ACC112 (cell line): ENCODE data around the gene GOLGA6B.
"Not testable (repeated sequence)": the region's sequence is repeated elsewhere in the genome, so short reads cannot be mapped to it uniquely, and the experiment has no call there.

Experiments
- H2AFZ ChIP-seq: fragments of 200-600 bp; sonication (generic); one replicate; pipeline ENCODE4 v1.6.0; 2017; ENCODE audit warnings: antibody characterized with exemption, low read length; ENCODE audit not compliant: unreplicated experiment
- H3K27ac ChIP-seq: fragments of 200-600 bp; sonication (generic); 2 replicates; pipeline ENCODE4 v1.5.1; 2014; ENCODE audit warnings: low read depth, mild to moderate bottlenecking, antibody characterized with exemption, low read length, moderate library complexity
- H3K27me3 ChIP-seq: fragments of 200-600 bp; sonication (generic); 2 replicates; pipeline ENCODE4 v1.6.1; 2014; ENCODE audit warnings: mild to moderate bottlenecking, antibody characterized with exemption, low read length, moderate library complexity, mixed read lengths; ENCODE audit not compliant: insufficient read depth
- H3K36me3 ChIP-seq: fragments of 200-600 bp; sonication (generic); 2 replicates; pipeline ENCODE4 v1.6.1; 2016; ENCODE audit warnings: mild to moderate bottlenecking, antibody characterized with exemption, low read length, moderate library complexity, mixed read lengths; ENCODE audit not compliant: insufficient read depth
- H3K4me1 ChIP-seq: fragments of 200-600 bp; sonication (generic); one replicate; pipeline ENCODE4 v1.6.1; 2016; ENCODE audit warnings: low read length, mixed read lengths; ENCODE audit not compliant: insufficient read depth, unreplicated experiment, control insufficient read depth
- H3K4me3 ChIP-seq: fragments of 200-600 bp; sonication (generic); 2 replicates; pipeline ENCODE4 v1.5.1; 2014; ENCODE audit warnings: mild to moderate bottlenecking, low read depth, low read length
- H3K79me2 ChIP-seq: fragments of 200-600 bp; sonication (generic); one replicate; pipeline ENCODE4 v1.6.0; 2016; ENCODE audit warnings: low read length; ENCODE audit not compliant: control insufficient read depth, unreplicated experiment, insufficient read depth

GOLGA6B gene, protein sequence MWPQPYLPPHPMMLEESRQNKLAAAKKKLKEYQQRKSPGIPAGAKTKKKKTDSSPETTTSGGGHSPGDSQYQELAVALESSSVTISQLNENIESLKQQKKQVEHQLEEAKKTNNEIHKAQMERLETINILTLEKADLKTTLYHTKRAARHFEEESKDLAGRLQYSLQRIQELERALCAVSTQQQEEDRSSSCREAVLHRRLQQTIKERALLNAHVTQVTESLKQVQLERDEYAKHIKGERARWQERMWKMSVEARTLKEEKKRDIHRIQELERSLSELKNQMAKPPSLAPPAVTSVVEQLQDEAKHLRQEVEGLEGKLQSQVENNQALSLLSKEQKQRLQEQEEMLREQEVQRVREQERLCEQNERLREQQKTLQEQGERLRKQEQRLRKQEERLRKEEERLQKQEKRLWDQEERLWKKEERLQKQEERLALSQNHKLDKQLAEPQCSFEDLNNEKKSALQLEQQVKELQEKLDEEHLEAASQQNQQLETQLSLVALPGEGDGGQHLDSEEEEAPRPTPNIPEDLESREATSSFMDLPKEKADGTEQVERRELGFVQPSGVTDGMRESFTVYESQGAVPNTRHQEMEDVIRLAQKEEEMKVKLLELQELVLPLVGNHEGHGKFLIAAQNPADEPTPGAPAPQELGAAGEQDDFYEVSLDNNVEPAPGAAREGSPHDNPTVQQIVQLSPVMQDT

DNA sequence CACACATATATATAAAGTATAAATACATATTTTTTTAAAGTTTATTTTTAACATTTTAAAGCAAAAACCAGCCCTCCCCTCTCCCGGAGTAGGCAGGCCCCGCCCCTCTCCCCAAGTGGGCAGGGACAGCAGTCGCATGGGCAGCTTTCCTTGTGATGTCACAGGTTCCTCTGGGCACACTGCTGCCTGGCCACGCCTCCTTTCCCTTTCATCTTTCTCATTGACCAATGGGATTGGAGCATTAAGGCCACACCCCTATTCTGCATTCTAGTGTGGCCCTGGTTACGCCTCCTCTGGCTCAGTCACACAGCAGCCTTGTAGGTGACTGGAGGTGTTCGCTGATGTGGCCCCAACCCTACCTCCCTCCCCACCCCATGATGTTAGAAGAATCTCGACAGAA is at the start of gene GOLGA6B:
Gene GOLGA6B, plus strand, starts transcription at position 301 of the 400 bp plus-strand sequence. Its CDS starts 41 bp downstream, at position 342.
- H3K27me3 ChIP-seq, H3K79me2 ChIP-seq: not testable (repeated sequence)

DNA sequence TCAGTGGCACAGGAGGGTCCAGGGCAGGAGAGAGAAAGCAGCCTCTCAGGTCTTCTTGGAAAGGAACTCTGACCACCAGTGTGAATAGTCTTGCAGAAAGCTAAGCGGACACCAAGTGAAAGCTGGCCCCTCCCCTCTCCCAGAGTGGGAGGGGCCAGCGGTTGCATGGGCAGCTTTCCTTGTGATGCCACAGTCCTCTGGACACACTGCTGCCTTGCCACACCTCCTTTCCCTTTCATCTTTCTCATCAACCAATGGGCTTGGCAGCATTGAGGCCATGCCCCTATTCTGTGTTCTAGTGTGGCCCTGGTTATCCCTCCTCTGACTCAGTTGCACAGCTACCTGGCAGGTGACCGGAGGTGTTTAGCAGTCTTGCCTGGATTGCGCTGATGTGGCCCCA is 49.7 kb upstream of the GOLGA6B start:
- no peaks in the 10 kb centered on the region for H3K79me2 ChIP-seq
- no peaks in the 10 kb centered on the region for H3K4me1 ChIP-seq
- H3K4me3 ChIP-seq, result no peak overlapping the region
- H2AFZ ChIP-seq, result no peak overlapping the region
- no peaks in the 10 kb centered on the region for H3K27me3 ChIP-seq
- H3K36me3 ChIP-seq, result no peaks in the 10 kb centered on the region
- no peak overlapping the region for H3K27ac ChIP-seq

More for the DNA sequence above, at the start of gene GOLGA6B:
- not testable (repeated sequence) for H3K4me3 ChIP-seq, H2AFZ ChIP-seq, H3K27ac ChIP-seq, H3K4me1 ChIP-seq, H3K36me3 ChIP-seq

DNA sequence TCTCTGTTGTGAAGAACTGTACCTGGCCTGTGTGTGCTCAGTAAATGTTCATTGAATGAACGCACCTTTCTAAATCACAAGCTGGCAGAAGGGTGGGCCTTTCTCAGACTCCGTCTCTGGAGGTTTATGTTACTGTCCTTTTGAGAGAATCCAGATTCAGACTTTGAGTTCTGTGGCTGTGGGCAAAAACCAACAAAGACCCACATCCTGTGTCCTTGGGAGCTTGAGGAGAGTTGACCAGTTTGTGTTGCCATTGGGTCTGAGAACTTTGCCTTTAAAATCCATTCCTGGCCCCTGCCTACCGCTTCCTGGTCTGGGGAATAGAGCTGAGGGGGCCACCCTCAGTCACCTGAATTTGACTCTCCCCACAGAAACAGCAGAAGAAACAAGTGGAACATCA is 46.4 kb upstream of the GOLGA6B start:
- H3K4me1 ChIP-seq, H3K4me3 ChIP-seq, H2AFZ ChIP-seq, H3K36me3 ChIP-seq, H3K79me2 ChIP-seq, H3K27ac ChIP-seq, H3K27me3 ChIP-seq: not testable (repeated sequence)

DNA sequence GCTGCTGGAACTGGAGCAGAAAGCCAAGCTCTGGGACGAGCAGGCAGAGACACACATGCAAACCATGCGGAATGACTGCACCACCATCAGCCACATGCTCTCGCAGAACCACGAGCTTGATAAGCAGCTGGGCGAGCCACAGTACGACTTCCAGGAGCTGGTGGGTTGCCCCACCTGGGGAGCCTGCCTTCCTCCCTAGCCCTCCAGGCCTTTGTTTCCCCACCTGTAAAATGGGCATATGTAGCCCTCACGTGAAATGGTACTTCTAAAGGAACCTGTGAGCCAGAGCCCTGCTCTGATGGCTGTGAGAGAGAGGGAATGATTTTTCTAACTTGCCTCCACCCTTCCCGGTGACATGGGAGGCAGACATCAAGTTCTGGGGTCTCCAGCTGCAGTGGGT is 44.6 kb upstream of the GOLGA6B start:
- no peak overlapping the region for H3K27ac ChIP-seq
- H2AFZ ChIP-seq, result no peak overlapping the region
- H3K27me3 ChIP-seq, result no peaks in the 10 kb centered on the region
- no peak overlapping the region for H3K4me3 ChIP-seq
- no peaks in the 10 kb centered on the region for H3K79me2 ChIP-seq
- H3K4me1 ChIP-seq, result no peaks in the 10 kb centered on the region
- no peaks in the 10 kb centered on the region for H3K36me3 ChIP-seq

DNA sequence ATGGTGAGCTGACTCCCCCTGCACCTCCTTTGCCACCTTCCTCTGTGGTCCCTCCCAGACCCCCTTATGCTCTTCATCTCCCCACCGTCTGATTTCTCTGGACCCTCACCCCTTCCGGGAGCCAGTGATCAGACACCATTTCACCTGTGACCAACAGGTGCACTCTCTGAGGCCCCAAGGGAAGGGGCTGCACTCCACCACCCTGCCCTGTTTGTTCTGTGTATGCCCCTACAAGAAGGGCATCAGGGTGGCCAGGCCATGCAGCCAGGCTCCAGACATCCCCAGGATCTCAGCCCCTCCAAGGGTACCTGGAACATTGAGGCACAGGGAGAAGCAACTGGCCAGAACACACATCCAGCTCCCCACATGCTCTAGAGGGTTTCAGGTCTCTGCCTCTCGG is 42.2 kb upstream of the GOLGA6B start:
- H3K27ac ChIP-seq, H3K36me3 ChIP-seq, H3K27me3 ChIP-seq, H3K79me2 ChIP-seq, H2AFZ ChIP-seq, H3K4me1 ChIP-seq, H3K4me3 ChIP-seq: not testable (repeated sequence)

DNA sequence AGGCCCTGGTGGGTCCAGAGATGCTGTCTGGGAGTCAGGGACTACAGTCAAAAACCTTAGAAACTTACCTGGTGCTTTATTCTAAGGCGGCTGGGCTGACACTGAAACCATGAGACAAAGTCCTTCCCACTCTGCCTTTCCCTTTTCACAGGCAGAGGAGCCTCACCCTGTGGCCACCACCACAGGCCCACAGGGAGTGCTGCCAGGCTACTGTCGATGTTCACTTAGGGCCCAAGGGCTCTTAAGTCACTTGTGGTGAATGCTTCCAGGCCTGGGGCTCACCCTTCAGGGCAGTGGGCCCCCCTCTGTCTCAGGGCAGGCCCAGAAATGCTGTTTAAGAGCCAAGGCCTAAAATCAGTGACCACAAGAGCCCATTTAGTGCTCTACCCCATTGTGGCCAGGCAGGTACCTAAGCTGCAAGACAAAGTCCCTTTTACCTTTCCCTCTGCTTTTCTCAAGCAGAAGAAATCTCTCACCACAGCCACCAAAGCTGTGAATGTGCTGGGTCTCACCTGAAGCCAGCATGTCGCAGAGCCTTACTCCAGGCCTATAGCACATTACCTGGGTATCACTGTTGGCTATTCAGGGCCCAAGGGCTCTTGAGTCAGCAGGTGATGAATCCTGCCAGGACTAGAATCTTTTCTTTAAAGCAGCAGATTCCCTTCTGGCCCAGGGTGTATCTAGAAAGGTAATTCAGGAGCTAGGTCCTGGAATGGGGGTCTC is 39.5 kb upstream of the GOLGA6B start:
- H3K27me3 ChIP-seq, result no peaks in the 10 kb centered on the region
- H3K4me3 ChIP-seq, result no peak overlapping the region
- no peak overlapping the region for H2AFZ ChIP-seq
- no peaks in the 10 kb centered on the region for H3K36me3 ChIP-seq
- no peaks in the 10 kb centered on the region for H3K4me1 ChIP-seq
- no peaks in the 10 kb centered on the region for H3K79me2 ChIP-seq
- H3K27ac ChIP-seq, result no peak overlapping the region

DNA sequence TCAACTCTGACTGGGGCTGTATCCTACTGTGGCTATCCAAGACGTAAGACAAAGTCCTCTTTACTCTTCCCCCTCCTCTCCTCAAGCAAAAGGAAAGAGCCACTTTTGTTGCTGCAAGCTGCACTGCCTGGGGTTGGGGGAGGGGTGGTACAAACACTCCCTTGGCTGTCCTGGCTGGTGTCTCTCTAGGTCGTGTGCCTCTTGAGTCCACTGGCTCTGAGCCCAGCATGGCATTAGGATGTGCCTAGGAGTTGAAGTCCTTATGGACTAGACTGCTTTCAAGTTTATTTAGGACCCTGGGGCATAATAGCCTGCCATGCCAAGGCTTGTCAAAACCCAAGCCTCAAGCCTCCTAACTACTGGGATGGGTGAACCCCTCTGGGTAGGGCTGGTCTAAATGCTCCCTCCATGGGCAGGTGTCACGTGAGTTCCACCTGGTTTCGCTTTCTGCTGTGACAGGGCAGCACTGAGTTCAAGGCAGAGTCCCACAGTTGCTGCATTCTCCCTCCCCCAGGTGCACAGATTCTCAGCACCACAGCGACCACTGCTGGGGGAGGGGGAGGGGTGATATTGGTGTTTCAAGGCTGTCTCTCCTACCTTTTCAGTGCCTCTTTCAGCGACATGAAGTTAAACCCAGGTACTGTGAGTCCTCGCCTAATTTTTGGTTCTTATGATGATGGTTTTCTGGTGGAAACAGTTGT is 38.8 kb upstream of the GOLGA6B start:
- H2AFZ ChIP-seq, H3K36me3 ChIP-seq, H3K4me3 ChIP-seq, H3K27me3 ChIP-seq, H3K27ac ChIP-seq, H3K4me1 ChIP-seq, H3K79me2 ChIP-seq: not testable (repeated sequence)

- Histone ChIP-seq H3K4me1 (no peaks in the 10 kb centered on the region), H3K79me2 (no peaks in the 10 kb centered on the region), H3K27ac (no peak overlapping the region), H2AFZ (no peak overlapping the region), H3K4me3 (no peak overlapping the region), H3K36me3 (no peaks in the 10 kb centered on the region), H3K27me3 (no peaks in the 10 kb centered on the region)
Observed at GRCh38 chr15:72616491-72617210, 37.8 kb upstream of the GOLGA6B start.

- H3K27ac ChIP-seq, H3K4me1 ChIP-seq, H3K36me3 ChIP-seq, H3K4me3 ChIP-seq, H3K79me2 ChIP-seq, H3K27me3 ChIP-seq, H2AFZ ChIP-seq: not testable (repeated sequence)
Observed at GRCh38 chr15:72623854-72624253, 30.6 kb upstream of the GOLGA6B start.

DNA sequence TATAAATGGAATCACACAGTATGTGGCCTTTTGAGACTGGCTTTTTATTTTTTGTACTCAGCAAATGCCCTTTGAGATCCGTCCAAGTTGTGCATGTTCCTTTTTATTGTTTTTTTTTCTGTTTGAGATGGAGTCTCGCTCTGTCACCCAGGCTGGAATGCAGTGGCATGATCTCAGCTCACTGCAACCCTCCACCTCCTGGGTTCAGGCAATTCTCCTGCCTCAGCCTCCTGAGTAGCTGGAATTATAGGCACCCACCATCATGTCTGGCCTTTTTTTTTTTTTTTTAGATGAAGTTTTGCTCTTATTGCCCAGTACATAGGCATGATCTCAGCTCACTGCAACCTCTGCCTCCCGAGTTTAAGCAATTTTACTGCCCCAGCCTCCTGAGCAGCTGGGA is 28.3 kb upstream of the GOLGA6B start:
- not testable (repeated sequence) for H3K4me3 ChIP-seq, H3K27ac ChIP-seq, H3K4me1 ChIP-seq, H3K27me3 ChIP-seq, H3K79me2 ChIP-seq, H2AFZ ChIP-seq, H3K36me3 ChIP-seq
